CD4-positive, CD25-positive, alpha-beta regulatory T cell (primary cell): Measurements from ENCODE around the gene NUDCD3. TPM values are rescaled to one million over a fixed set of nuclear protein-coding genes. Genes with fewer than 3 reads are reported as not detected.

Experiments used
- ATAC-seq, 2 donors: fragments of 150-1000 bp; cut with Tn5 transposase; one replicate each; pipeline ENCODE4 v1.10.0; 2021; ENCODE audit warnings: low read depth in 2 of 2, moderate number of reproducible peaks in 2 of 2, moderate library complexity in 1 of 2
- DNase-seq, 3 donors: peaks; one replicate each; pipeline versions ENCODE4 v3.0.0 to v3.0.0-alpha.2; 2012 to 2022; ENCODE audit warnings: mixed read lengths in 1 of 3
- H3K27ac ChIP-seq: one replicate; pipeline ENCODE4 v1.7.0; 2013; ENCODE audit warnings: mild to moderate bottlenecking, low read length; ENCODE audit not compliant: insufficient read depth, poor library complexity, severe bottlenecking
- H3K27me3 ChIP-seq: one replicate; pipeline ENCODE4 v1.7.0; 2013; ENCODE audit warnings: low read length; ENCODE audit not compliant: control insufficient read depth, insufficient read depth
- H3K36me3 ChIP-seq: one replicate; pipeline ENCODE4 v1.7.0; 2013; ENCODE audit warnings: mild to moderate bottlenecking, low read length, moderate library complexity; ENCODE audit not compliant: control insufficient read depth, insufficient read depth
- H3K4me1 ChIP-seq: 2 replicates; pipeline ENCODE4 v1.7.0; 2013; ENCODE audit warnings: mild to moderate bottlenecking, low read length; ENCODE audit not compliant: insufficient read depth, control insufficient read depth, poor library complexity, severe bottlenecking
- H3K4me3 ChIP-seq: one replicate; pipeline ENCODE4 v1.7.0; 2013; ENCODE audit warnings: low read depth, mild to moderate bottlenecking, low read length, moderate library complexity
- H3K9me3 ChIP-seq, 2 experiments: 1 replicate in 1 of 2; 2 replicates in 1 of 2; pipeline ENCODE4 v1.7.0; 2013; ENCODE audit warnings: low read length in 2 of 2, mild to moderate bottlenecking in 1 of 2, moderate library complexity in 1 of 2; ENCODE audit not compliant: control insufficient read depth in 2 of 2
- H3K27ac Mint-ChIP-seq, 3 donors: one replicate each; pipeline ENCODE4 v1.8.0; 2020 to 2022; ENCODE audit warnings: mild to moderate bottlenecking in 3 of 3, mixed read lengths in 3 of 3, moderate library complexity in 2 of 3
- H3K27me3 Mint-ChIP-seq: one replicate; pipeline ENCODE4 v1.8.0; 2022; ENCODE audit warnings: mild to moderate bottlenecking, mixed read lengths
- H3K36me3 Mint-ChIP-seq: one replicate; pipeline ENCODE4 v1.8.0; 2020; ENCODE audit warnings: mixed read lengths
- H3K4me1 Mint-ChIP-seq, 4 donors: one replicate each; pipeline ENCODE4 v1.8.0; 2020 to 2022; ENCODE audit warnings: mixed read lengths in 4 of 4, mild to moderate bottlenecking in 1 of 4
- H3K4me3 Mint-ChIP-seq, 4 donors: one replicate each; pipeline ENCODE4 v1.8.0; 2020 to 2022; ENCODE audit warnings: mild to moderate bottlenecking in 4 of 4, mixed read lengths in 4 of 4, moderate library complexity in 3 of 4
- H3K9me3 Mint-ChIP-seq, 7 donors: one replicate each; pipeline ENCODE4 v1.8.0; 2020 to 2022; ENCODE audit warnings: mixed read lengths in 7 of 7, mild to moderate bottlenecking in 3 of 7, moderate library complexity in 2 of 7
- polyA plus RNA-seq, 4 donors: library from polyadenylated mRNA; unstranded; fragments of 300-500 nt; fragmentation: Illumina TruSeq; gene quantifications; one replicate each; pipeline ENCODE4 v1.2.3, GENCODE V29; 2021
- total RNA-seq: library from RNA; stranded (reverse); gene quantifications from one replicate; pipeline ENCODE4 v1.2.3, GENCODE V29; 2022

Gene NUDCD3
- total and polyA plus RNA-seq, 5 donors from 2014 or later, result 55.6 to 85.6 (median 70.1) TPM

DNA sequence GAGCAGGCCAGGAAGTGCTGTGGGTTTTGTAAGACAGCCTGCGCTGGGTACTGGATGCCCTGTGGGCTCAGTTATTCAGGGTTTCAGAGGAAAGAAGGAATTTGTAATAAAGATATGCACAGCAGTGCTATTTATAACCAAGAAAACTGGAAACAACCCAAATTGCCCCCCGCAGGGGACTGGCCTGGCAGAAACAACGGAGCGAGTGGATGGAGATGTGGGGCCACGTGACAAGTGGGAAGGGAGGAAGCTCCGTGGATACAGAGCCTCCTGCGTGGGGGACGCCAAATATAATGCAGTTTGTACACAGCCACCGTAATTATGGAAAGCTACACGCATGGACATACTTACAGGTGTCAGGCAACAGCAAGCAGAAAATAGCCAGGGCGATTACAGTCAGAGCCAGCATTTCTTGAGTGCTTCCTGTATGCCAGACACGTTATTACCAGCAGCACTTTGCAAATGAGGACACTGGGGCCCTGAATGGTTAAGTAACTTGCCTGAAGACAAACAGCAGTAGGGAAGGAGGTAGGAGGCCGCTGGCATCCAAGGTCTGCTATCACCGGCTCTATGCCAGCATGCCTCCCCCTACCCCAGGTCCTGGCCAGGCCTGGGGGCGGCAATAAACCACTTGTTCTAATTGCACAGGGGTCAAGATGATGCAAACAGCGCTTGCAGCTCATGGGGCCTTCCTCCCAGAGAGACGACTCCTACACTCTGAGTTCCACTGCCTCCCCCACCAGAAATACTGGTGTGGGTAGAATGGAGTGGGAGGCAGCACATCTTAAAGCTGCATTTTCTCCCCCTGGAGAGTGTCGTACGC is 156.3 kb downstream of the NUDCD3 start:
- Histone ChIP-seq H3K27ac (no peak overlapping the region), H3K9me3 (peaks cover 0 to 8% of the 10 kb centered on the region in 2 experiments), H3K4me1 (no peaks in the 10 kb centered on the region), H3K36me3 (no peaks in the 10 kb centered on the region), H3K4me3 (no peak overlapping the region), H3K27me3 (peaks cover 2% of the 10 kb centered on the region)
- Mint-ChIP-seq H3K27ac (no peak overlapping the region), H3K4me1 (peaks cover 0 to 10% (median 1%) of the 10 kb centered on the region in 4 donors), H3K36me3 (no peaks in the 10 kb centered on the region), H3K4me3 (no peak overlapping the region), H3K27me3 (peaks cover 23% of the 10 kb centered on the region), H3K9me3 (peaks cover 0 to 23% (median 7%) of the 10 kb centered on the region in 7 donors)
- DNase-seq (no peak), ATAC-seq (no peak)

DNA sequence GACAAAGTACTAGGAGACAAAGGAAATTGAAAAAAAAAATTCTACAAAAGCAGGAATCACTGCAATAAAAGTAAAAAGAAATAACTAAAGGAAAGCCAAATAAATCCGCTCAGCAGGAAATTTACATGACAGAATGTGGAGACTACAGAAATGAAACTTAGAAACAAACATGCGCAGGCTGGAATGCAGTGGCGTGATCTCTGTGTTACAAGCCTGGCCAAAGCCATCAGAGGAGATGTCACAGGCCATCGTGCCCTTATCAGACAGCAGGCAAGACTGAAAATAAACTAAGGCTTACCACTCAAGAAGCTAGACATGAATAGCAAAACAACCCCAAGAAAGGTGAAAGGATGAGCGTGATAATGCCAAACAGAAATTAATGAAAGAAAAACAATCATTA is 158.8 kb downstream of the NUDCD3 start:
- Histone ChIP-seq H3K27me3 (no peaks in the 10 kb centered on the region), H3K36me3 (no peaks in the 10 kb centered on the region), H3K4me1 (no peaks in the 10 kb centered on the region), H3K27ac (no peak overlapping the region), H3K9me3 (no peaks in the 10 kb centered on the region), H3K4me3 (no peak overlapping the region)
- Mint-ChIP-seq H3K9me3 (peaks cover 0 to 12% (median 0%) of the 10 kb centered on the region in 7 donors), H3K27ac (no peak overlapping the region), H3K36me3 (no peaks in the 10 kb centered on the region), H3K27me3 (peaks cover 34% of the 10 kb centered on the region), H3K4me1 (peaks cover 0 to 4% (median 0%) of the 10 kb centered on the region in 4 donors), H3K4me3 (no peak overlapping the region)
- DNase-seq, result no peak
- ATAC-seq, result no peak

DNA sequence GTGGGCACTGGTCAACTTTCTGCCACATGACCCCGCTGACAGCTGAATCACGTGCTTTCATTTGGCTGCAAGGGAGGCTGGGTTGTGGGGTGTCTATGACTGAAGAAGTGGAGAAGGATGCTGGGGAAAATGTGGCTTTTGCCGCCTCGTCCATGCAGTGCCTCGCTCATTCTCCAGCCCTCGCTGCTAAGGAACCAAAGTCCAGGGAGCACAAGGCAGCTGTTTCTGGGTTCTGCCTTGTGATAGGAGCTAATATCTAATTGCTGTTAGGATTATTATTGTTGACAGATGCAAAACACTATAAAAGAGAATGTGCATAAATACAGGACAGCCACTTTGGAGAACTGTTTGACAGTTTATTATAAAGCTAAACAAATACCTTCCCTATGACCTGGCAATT is 160.1 kb downstream of the NUDCD3 start:
- Mint-ChIP-seq H3K27ac (no peak overlapping the region), H3K4me1 (peaks cover 0 to 4% (median 2%) of the 10 kb centered on the region in 4 donors), H3K4me3 (no peak overlapping the region), H3K27me3 (peaks cover 39% of the 10 kb centered on the region), H3K9me3 (no peaks in the 10 kb centered on the region), H3K36me3 (no peaks in the 10 kb centered on the region)
- Histone ChIP-seq H3K4me1 (no peaks in the 10 kb centered on the region), H3K27me3 (no peaks in the 10 kb centered on the region), H3K36me3 (no peaks in the 10 kb centered on the region), H3K4me3 (no peak overlapping the region), H3K27ac (no peak overlapping the region), H3K9me3 (no peaks in the 10 kb centered on the region)
- no peak for ATAC-seq
- DNase-seq, result no peak

DNA sequence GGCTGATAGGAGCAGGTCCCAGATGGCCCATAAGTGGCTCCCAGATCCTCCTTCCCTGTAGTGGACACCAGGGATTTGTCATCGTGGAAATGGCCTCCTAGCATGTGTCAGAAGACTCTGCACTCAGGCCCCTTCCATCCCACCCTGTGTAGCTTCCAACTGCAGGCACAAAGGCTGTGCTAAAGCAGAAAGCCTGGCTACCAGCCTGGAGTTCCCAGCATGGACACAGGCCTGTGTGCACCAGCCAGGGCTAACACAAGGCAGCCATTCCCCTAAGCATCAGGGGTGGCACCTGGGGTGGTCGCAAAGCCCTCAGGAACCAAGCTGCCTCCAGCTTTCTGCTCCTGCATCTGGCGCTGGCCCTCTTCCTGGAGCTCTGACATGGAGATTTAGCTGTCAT is 160.6 kb downstream of the NUDCD3 start:
- no peak overlapping the region for H3K4me3 Mint-ChIP-seq
- peaks cover 0 to 4% (median 2%) of the 10 kb centered on the region in 4 donors for H3K4me1 Mint-ChIP-seq
- DNase-seq (no peak), ATAC-seq (no peak)
- Histone ChIP-seq H3K27me3 (no peaks in the 10 kb centered on the region), H3K27ac (no peak overlapping the region), H3K4me1 (no peaks in the 10 kb centered on the region), H3K9me3 (no peaks in the 10 kb centered on the region), H3K4me3 (no peak overlapping the region), H3K36me3 (no peaks in the 10 kb centered on the region)
- peaks cover 39% of the 10 kb centered on the region for H3K27me3 Mint-ChIP-seq
- H3K9me3 Mint-ChIP-seq, result no peaks in the 10 kb centered on the region
- no peaks in the 10 kb centered on the region for H3K36me3 Mint-ChIP-seq
- H3K27ac Mint-ChIP-seq, result no peak overlapping the region

Other genes with a start within 250 kb of the NUDCD3 start
- gene CAMK2B, start 165.1 kb downstream of the NUDCD3 start, total RNA-seq, result not detected
- gene CAMK2B, start 165.1 kb downstream of the NUDCD3 start, polyA plus RNA-seq, result not detected
- 0.10 TPM for gene NPC1L1, start 50.7 kb upstream of the NUDCD3 start, total RNA-seq
- gene NPC1L1, start 50.7 kb upstream of the NUDCD3 start, polyA plus RNA-seq, result under 1 TPM in 1 of 4 donors, not detected in 3; 0.18 TPM
- gene DDX56, start 83.2 kb upstream of the NUDCD3 start, total RNA-seq, result 108 TPM
- gene DDX56, start 83.2 kb upstream of the NUDCD3 start, polyA plus RNA-seq, result 10 to 100 TPM; 42.3 to 55.1 (median 46.4) TPM
- 97.5 TPM for gene TMED4, start 91.6 kb upstream of the NUDCD3 start, total RNA-seq
- 10 to 100 TPM; 67.6 to 85.4 (median 74.9) TPM for gene TMED4, start 91.6 kb upstream of the NUDCD3 start, polyA plus RNA-seq
- gene OGDH, start 116.0 kb upstream of the NUDCD3 start, total RNA-seq, result 157 TPM
- gene OGDH, start 116.0 kb upstream of the NUDCD3 start, polyA plus RNA-seq, result 100 to 1,000 TPM in 1 of 4 donors, 10 to 100 TPM in 3; 56.4 to 102 (median 72.8) TPM